Activated CD4-positive, alpha-beta memory T cell treated with anti-CD3 and anti-CD28 coated beads, Interleukin-2, amount 10 ng/mL, durations not matched to agents 7 days and 5 days (primary cell): ENCODE measurements around the gene USH1G. TPM values are rescaled to one million over a fixed set of nuclear protein-coding genes. Genes with fewer than 3 reads are reported as not detected.
"Not testable (repeated sequence)": the region's sequence is repeated elsewhere in the genome, so short reads cannot be mapped to it uniquely, and the experiment has no call there.

Experiments used
- CTCF ChIA-PET: fragments of 350-600 bp; sonication (Branson Sonifier 250); formaldehyde crosslinking; loops from one replicate; lab custom pipeline; 2021; ENCODE audit warnings: antibody characterized with exemption, inconsistent platforms; lab: Charles Lee
- POLR2A ChIA-PET: fragments of 350-600 bp; sonication (Branson Sonifier 250); formaldehyde crosslinking; loops from one replicate; lab custom pipeline; 2021; ENCODE audit warnings: antibody characterized with exemption; lab: Charles Lee
- DNase-seq: peaks from one replicate; pipeline ENCODE4 v3.0.0-alpha.2; 2020
- H3K27ac Mint-ChIP-seq: one replicate; pipeline ENCODE4 v1.8.0; 2021; ENCODE audit warnings: mild to moderate bottlenecking, mixed read lengths
- H3K27me3 Mint-ChIP-seq: one replicate; pipeline ENCODE4 v1.8.0; 2021; ENCODE audit warnings: mixed read lengths
- H3K36me3 Mint-ChIP-seq: one replicate; pipeline ENCODE4 v1.8.0; 2021; ENCODE audit warnings: low read depth, mixed read lengths
- H3K4me1 Mint-ChIP-seq: one replicate; pipeline ENCODE4 v1.8.0; 2021; ENCODE audit warnings: mixed read lengths
- H3K4me3 Mint-ChIP-seq: one replicate; pipeline ENCODE4 v1.8.0; 2021; ENCODE audit warnings: mild to moderate bottlenecking, mixed read lengths
- H3K9me3 Mint-ChIP-seq: one replicate; pipeline ENCODE4 v1.8.0; 2021; ENCODE audit warnings: mixed read lengths
- total RNA-seq, 2 experiments: library from RNA; stranded (reverse); gene quantifications; one replicate each; pipeline ENCODE4 v1.2.3, GENCODE V29; 2021

Gene USH1G
- total RNA-seq = not detected

DNA sequence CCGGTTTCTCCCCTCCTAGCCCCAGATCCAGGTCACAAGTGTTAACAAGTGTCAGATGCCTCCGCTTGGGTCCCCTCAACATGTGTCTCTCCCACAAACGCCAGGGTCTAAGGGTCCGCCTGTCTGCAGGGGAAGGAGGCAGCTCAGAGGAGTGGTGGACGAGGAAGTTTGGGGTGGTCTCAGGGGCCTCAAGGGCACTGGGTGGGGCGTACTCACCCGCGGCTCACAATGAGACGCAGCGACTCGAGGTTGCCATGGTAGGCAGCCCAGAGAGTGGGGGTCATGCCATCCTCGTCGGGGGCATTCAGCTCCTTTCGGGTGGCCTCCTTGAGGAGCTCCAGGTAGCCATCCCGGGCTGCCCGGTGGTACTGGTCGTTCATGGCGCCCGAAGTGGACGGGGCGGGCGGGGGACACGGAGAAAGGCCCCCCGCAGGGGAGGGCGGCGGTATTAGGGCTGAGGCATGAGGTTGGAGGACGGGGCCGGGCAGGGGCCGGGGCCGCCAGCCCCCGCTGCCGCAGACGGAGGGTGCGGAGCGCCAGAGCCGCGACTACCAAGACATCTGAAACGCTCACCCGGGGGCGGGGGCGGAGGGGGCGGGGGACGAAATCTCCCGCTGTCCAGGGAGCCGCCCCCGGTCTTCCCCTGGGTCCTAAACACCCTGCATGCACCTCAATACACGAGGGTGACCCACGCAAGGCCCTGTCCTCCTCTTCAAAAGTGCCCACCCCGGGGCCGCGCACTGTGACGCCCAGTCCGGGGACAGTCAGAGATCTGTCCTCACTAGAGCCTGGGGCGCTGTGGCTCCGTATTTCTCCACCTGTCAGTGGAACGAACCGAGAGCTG, at the start of gene USH1G:
USH1G (minus strand) TSS at position 562 of the 844 bp plus-strand sequence; CDS start at position 380, 182 bp downstream.
- H3K27ac Mint-ChIP-seq = no peak within 1 kb of the TSS
- no peak within 1 kb of the TSS for H3K4me3 Mint-ChIP-seq
- peaks cover 53% of the 10 kb centered on the region for H3K27me3 Mint-ChIP-seq
- CTCF ChIA-PET = interaction anchor here (0.8 to 3.5 kb wide), 7 partner anchors 23 to 490 kb away, joined by 3 to 20 read pairs (median 3); partner anchors contain the start of gene FDXR
- no peaks in the 10 kb centered on the region for H3K9me3 Mint-ChIP-seq
- POLR2A ChIA-PET = no interaction called here
- DNase-seq = peak; percentile 20
- H3K36me3 Mint-ChIP-seq = no peaks in the 10 kb centered on the region
- peaks cover 3% of the 10 kb centered on the region for H3K4me1 Mint-ChIP-seq

- Mint-ChIP-seq H3K4me3 (peak within 1 kb of the TSS; percentile 72), H3K27ac (no peak within 1 kb of the TSS), H3K9me3 (no peaks in the 10 kb centered on the region), H3K27me3 (peaks cover 33% of the 10 kb centered on the region), H3K4me1 (peaks cover 6% of the 10 kb centered on the region), H3K36me3 (no peaks in the 10 kb centered on the region)
- ChIA-PET POLR2A (interaction anchor here (0.8 to 2.7 kb wide), 4 partner anchors 11 to 216 kb away, joined by 4 to 16 read pairs (median 4); partner anchors contain the start of gene MRPL58), CTCF (interaction anchor here (0.6 to 2.6 kb wide), 6 partner anchors 11 to 231 kb away, joined by 3 to 16 read pairs (median 8); partner anchors contain the start of genes CDR2L and MRPL58)
- peak; percentile 76 for DNase-seq
Observed at GRCh38 chr17:74972107-74972972, 49.3 kb upstream of the USH1G start, which contains the start of gene HID1. TSS of gene HID1 (minus strand) at chr17:74972759. CDS start at chr17:74972656, 103 bp downstream.

GRCh38 chr17:74971842-74972106, 48.7 kb upstream of the USH1G start:
- peaks cover 6% of the 10 kb centered on the region for H3K4me1 Mint-ChIP-seq
- H3K27ac Mint-ChIP-seq = no peak overlapping the region
- ChIA-PET POLR2A (interaction anchor here (1.1 to 2.7 kb wide), 3 partner anchors 10 to 98 kb away, joined by 3 to 16 read pairs (median 5); partner anchors contain the start of genes FDXR and MRPL58), CTCF (interaction anchor here (0.6 to 2.4 kb wide), 4 partner anchors 10 to 232 kb away, joined by 3 to 14 read pairs (median 4); partner anchors contain the start of gene CDR2L)
- H3K9me3 Mint-ChIP-seq = no peaks in the 10 kb centered on the region
- H3K4me3 Mint-ChIP-seq = peak overlapping the region; percentile 21
- no peak for DNase-seq
- H3K27me3 Mint-ChIP-seq = peaks cover 31% of the 10 kb centered on the region
- H3K36me3 Mint-ChIP-seq = no peaks in the 10 kb centered on the region

GRCh38 chr17:74971069-74971841, 48.2 kb upstream of the USH1G start:
- no peaks in the 10 kb centered on the region for H3K36me3 Mint-ChIP-seq

GRCh38 chr17:74970395-74970794, 47.3 kb upstream of the USH1G start:
- POLR2A ChIA-PET = interaction anchor here (0.9 kb wide), 1 partner anchor 13 kb away, joined by 3 read pairs; no protein-coding TSS in a partner anchor
- Mint-ChIP-seq H3K4me3 (no peak overlapping the region), H3K9me3 (no peaks in the 10 kb centered on the region), H3K27me3 (peaks cover 25% of the 10 kb centered on the region), H3K36me3 (no peaks in the 10 kb centered on the region), H3K4me1 (peaks cover 6% of the 10 kb centered on the region), H3K27ac (no peak overlapping the region)
- DNase-seq = no peak
- CTCF ChIA-PET = interaction anchor here (0.7 to 2.4 kb wide), 3 partner anchors 9 to 22 kb away, joined by 3 to 14 read pairs (median 6); partner anchors contain the start of gene CDR2L

More at GRCh38 chr17:74971069-74971841, 48.2 kb upstream of the USH1G start:
- Mint-ChIP-seq H3K4me3 (peak overlapping the region; percentile 21), H3K9me3 (no peaks in the 10 kb centered on the region), H3K27ac (no peak overlapping the region), H3K27me3 (peaks cover 29% of the 10 kb centered on the region), H3K4me1 (peaks cover 6% of the 10 kb centered on the region)
- POLR2A ChIA-PET = interaction anchor here (0.9 to 2.7 kb wide), 3 partner anchors 12 to 98 kb away, joined by 3 to 16 read pairs (median 3); partner anchors contain the start of genes FDXR and MRPL58
- CTCF ChIA-PET = interaction anchor here (0.6 to 2.4 kb wide), 4 partner anchors 10 to 232 kb away, joined by 3 to 14 read pairs (median 4); partner anchors contain the start of gene CDR2L
- no peak for DNase-seq

GRCh38 chr17:74969501-74969900, 46.4 kb upstream of the USH1G start:
- DNase-seq, H3K4me1 Mint-ChIP-seq, H3K36me3 Mint-ChIP-seq, H3K4me3 Mint-ChIP-seq, H3K27ac Mint-ChIP-seq, POLR2A ChIA-PET, H3K9me3 Mint-ChIP-seq: not testable (repeated sequence)
- H3K27me3 Mint-ChIP-seq = peaks cover 21% of the 10 kb centered on the region
- CTCF ChIA-PET = interaction anchor here (0.7 to 1.5 kb wide), 5 partner anchors 9 to 86 kb away, joined by 3 to 5 read pairs (median 3); partner anchors contain the start of gene USH1G

DNA sequence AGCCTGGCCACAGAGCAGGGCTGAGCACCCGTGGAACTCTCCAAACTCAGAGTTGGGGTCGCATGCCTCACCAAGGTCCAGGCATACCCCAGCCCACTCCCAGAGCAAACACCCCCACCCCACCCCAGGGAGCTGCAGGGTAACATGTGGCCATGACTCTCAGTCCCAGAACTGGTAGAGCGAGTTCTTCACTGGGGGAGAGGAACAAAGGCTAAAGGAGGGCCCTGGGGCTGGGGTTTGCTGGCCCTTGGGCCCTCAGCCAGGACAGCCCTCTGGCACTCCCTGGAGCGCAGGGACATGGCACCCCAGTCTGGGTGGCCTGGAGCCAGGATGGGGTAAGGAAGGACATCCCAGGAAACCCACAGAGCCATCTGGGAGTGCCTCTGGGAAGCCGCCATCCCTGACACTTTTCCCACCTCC, 45.3 kb upstream of the USH1G start:
- H3K27me3 Mint-ChIP-seq = peaks cover 20% of the 10 kb centered on the region
- ChIA-PET POLR2A (interaction anchor here (0.9 kb wide), 1 partner anchor 44 kb away, joined by 4 read pairs; the partner anchor contains the start of gene MRPL58), CTCF (interaction anchor here (1.4 to 2.2 kb wide), 3 partner anchors 8 to 46 kb away, joined by 3 to 6 read pairs (median 4); partner anchors contain the start of gene USH1G)
- no peaks in the 10 kb centered on the region for H3K9me3 Mint-ChIP-seq
- peaks cover 6% of the 10 kb centered on the region for H3K4me1 Mint-ChIP-seq
- no peak overlapping the region for H3K27ac Mint-ChIP-seq
- H3K4me3 Mint-ChIP-seq = no peak overlapping the region
- DNase-seq = no peak
- no peaks in the 10 kb centered on the region for H3K36me3 Mint-ChIP-seq

DNA sequence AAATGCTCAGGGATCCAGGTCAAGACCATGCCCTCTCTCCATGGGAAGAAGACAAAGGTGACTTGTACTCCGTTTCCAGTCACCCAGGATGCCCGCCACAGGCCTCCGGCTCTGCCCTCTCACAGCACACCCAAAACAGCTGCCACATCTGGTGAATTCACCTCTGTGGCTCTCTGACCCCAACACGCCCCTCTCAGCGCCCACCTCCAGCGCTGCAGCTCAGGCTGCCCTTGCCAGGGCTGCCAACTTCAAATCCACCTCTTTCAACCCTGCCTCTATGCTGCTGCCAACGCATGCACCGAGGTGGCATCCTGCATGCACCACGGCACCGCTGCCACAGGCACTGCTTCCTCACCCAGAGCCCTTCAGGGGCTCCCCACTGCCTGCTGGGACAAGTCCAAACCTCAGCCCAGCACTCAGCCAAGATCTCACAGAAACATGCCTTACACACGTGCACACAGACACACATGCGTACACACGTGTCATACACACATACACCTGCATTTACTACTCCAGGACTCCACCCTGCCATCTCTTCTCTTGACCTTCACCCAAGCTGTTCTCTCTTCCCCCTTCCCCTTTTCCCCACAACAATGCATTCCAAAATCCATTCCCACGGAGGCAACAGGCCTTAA, 42.0 kb upstream of the USH1G start:
- H3K4me1 Mint-ChIP-seq = peaks cover 7% of the 10 kb centered on the region
- DNase-seq = no peak
- ChIA-PET CTCF (no interaction called here), POLR2A (no interaction called here)
- peaks cover under 1% of the 10 kb centered on the region for H3K27me3 Mint-ChIP-seq
- no peak overlapping the region for H3K4me3 Mint-ChIP-seq
- no peak overlapping the region for H3K27ac Mint-ChIP-seq
- H3K36me3 Mint-ChIP-seq = no peaks in the 10 kb centered on the region
- H3K9me3 Mint-ChIP-seq = no peaks in the 10 kb centered on the region

DNA sequence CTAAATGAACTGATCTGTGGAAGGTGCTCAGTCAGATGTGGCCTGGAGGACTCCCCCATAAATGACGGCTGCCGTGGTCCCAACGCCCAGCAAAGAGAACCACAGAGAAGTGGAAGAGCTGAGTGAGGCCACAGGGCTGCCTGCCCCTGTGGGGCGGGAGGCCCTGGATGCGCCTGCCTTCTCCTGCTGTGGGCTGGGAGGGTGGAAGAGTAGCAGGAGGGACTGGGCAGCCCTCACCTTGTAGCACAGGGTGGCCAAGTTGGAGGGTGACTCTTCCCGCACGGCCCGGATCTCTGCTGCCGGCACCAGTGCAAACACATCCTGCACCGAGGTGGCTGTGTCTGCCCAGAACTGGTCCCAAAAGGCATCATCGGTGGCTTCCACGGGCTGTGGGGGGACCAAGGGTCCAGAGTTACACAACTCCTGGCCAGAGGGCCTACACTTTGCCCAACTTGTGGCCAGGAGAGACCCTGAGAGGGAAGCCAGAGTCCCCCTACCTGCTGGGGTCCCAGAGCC, 41.2 kb upstream of the USH1G start:
- H3K27me3 Mint-ChIP-seq = peaks cover 3% of the 10 kb centered on the region
- peaks cover 7% of the 10 kb centered on the region for H3K4me1 Mint-ChIP-seq
- H3K36me3 Mint-ChIP-seq = no peaks in the 10 kb centered on the region
- H3K4me3 Mint-ChIP-seq = no peak overlapping the region
- DNase-seq = no peak
- H3K27ac Mint-ChIP-seq = no peak overlapping the region
- no peaks in the 10 kb centered on the region for H3K9me3 Mint-ChIP-seq
- ChIA-PET POLR2A (no interaction called here), CTCF (interaction anchor here (1.2 to 1.7 kb wide), 4 partner anchors 47 to 237 kb away, joined by 3 to 5 read pairs (median 4); no protein-coding TSS in a partner anchor)

DNA sequence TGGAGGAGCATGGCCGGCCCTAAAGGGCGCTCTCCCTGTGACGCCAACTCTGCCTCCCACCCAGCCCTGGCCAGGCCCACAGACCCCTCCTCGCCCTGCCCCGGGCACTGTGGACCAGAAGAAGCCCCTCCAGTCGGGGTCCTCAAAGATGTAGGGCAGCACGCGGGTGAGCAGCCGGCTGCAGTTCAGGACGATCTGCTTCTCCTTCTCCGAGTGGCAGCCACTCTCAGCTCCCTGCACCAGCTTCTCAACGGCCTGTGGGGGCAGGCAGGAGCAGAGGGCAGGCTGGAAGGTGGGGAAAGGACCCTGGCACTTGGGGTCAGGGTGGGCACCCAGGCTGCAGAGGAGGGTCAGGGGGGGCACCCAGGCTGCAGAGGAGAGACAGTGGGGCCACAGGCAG, 40.6 kb upstream of the USH1G start:
- no peaks in the 10 kb centered on the region for H3K9me3 Mint-ChIP-seq
- no peak for DNase-seq
- H3K36me3 Mint-ChIP-seq = no peaks in the 10 kb centered on the region
- no peak overlapping the region for H3K4me3 Mint-ChIP-seq
- CTCF ChIA-PET = interaction anchor here (0.8 to 1.7 kb wide), 5 partner anchors 10 to 238 kb away, joined by 3 to 5 read pairs (median 3); no protein-coding TSS in a partner anchor
- peaks cover 7% of the 10 kb centered on the region for H3K4me1 Mint-ChIP-seq
- POLR2A ChIA-PET = no interaction called here
- no peak overlapping the region for H3K27ac Mint-ChIP-seq
- H3K27me3 Mint-ChIP-seq = peaks cover 5% of the 10 kb centered on the region
